Measurements from ENCODE around the gene MYO5B.

MYO5B gene

DNA sequence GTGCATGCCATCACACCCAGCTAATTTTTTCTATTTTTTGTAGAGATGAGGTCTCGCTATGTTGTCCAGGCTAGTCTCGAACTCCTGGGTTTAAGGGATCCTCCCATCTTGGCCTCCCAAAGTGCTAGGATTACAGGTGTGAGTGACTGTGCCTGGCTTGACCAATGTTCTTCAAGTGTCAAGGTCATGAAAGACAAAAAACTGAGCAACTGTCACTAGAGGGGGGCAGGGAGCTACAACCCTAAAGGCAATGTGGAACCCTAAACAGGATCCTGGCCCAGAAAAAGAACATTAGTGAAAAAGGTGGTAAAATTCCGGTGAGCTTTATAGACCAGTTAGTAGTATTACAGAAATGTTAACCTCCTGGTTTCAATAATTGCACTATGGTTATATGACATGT, 7.3 kb downstream of the MYO5B start:
- DNase-seq, result no peak

DNA sequence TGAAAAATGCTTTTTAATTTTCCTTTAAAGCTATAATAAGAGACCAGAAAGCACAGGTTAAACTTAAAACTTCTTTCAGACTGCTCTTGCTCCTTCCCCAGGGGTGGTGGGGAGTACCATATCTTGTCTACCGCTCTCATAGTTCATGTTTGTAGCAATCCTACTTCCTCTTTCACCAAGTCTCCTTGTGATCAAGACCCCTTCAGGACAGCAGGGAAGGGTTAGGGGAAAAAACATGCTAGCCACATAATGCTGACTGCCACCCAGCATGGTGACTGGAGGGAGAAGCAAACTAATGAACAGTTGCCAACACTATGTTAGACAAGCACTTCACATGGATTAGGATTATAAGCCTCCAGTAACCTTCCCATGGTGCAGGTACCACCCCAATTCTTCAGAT, 8.6 kb downstream of the MYO5B start:
- DNase-seq, result no peak

DNA sequence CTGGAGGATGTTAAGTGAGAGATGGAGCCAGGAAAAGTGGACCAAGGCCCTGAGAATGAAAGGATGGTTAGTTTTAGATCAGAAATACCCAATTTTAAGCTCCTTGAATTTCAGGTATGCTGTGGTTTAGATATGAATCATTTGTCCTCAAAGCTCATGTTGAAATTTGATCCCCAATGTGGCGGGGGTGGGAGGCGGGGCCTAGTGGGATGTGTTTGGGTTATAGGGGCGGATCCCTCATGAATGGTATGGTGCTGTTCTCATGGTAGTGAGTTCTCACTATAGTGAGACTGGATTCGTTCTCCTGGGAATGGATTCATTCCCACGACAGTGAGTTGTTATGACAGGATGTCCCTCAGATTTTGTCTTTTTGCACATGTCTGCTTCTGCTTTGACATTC, 11.4 kb downstream of the MYO5B start:
- DNase-seq, result no peak

DNA sequence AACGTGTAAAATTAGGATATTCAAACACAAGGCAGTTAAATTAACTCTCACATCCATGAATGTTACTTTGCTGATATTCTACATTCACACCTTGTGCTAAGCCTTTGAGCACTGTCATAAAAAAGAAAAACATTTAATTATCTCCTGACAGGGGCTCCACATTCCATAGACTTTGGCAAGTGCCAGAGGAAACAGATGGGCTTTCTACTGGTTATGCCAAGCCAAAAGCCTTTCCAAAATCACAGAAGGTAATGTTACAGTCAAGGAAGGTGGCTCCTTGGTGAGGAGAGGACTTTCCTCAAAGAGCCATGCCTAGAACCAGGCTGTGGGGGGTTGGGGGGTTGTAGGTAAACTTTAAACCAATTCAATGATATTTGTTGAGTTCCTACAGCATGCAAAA, 12.4 kb downstream of the MYO5B start:
- no peak for DNase-seq

DNA sequence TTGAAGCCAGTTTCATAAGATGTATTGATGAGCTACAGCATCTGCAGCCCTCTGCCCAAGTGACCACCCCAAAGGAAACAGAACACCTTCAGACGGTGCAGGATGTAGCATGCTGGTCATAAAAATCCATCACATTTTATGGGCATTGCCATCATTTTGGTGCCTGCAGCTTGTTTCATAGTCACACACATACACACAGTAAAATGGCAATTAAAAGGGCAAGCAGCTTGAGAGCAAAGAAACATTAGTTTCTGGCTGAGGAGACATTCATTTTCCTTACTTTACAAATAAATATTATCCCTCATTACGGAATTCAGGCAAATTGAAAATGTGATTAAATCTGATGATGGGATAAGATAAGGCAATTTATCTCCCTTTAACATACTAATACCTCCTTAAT, 13.4 kb downstream of the MYO5B start:
- DNase-seq, result no peak

DNA sequence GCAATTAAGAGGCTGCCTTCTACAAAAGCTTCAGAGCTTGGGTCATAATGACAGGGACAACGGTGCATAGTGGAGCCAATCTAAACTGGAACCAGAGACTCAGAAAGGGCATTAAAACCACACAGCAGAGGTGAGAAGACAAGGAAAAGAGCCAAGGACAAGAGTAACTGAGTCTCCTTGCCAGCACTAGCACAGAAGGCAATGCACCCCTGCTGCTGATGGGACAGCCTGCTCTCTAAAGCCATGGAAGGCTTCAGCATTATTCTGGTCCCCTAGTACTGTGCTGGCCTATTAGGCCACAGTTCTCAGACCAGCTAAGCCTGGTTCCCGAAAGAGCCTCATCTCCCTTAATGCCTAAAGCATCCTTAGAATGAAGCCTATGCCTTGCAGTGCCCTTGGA, 15.5 kb downstream of the MYO5B start:
- no peak for DNase-seq

DNA sequence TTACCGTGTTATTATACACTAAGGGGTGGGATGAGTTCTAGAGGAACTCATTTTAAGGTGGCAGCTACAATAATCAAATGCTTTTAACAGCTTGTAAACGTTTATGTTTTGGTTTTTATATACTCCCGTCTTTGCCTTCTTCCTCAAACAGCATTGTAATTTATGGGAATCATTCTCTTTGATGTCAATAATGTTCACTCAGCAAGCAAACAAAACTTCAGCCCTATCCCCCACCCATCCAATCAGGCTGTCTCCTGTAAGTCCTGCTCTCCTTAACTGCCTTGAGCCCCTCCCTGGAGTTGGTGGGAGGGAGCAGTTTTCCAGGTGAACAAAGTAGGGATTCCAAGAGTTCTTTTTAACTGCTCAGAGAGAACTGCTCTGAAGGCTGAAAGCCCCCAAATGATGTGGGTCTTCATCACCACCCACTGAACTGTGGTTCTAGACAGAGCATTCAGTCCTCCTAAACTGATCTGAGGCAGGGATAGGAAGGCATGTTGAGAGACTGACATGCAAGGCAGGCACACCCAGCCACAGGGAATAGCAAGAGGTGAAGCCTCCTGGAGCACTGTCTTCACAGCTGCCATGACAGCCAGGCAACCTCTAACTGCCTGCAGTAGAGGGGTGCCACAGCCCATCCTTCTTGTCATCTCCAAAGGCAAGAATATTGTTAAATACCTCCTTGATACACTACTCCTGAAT, 17.5 kb downstream of the MYO5B start:
- no peak for DNase-seq

DNA sequence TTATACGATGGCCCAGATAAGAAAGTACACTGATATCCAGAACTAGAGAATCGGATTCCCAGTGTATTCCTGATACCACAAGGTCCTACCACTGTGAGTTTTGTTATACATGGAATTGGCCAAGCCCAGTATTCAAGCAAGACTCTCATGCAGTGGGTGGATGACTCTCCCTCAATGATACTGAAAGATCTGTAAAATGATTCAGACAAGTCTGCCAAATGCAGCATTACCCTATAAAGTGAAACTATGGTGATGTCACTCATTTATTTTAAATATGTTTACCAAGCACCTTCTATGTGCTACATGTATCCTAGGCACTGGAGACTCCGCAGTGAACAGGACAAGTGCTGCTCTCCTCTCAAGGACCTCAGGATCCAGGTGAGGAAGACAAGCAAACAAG, 22.6 kb downstream of the MYO5B start:
- DNase-seq, result no peak

DNA sequence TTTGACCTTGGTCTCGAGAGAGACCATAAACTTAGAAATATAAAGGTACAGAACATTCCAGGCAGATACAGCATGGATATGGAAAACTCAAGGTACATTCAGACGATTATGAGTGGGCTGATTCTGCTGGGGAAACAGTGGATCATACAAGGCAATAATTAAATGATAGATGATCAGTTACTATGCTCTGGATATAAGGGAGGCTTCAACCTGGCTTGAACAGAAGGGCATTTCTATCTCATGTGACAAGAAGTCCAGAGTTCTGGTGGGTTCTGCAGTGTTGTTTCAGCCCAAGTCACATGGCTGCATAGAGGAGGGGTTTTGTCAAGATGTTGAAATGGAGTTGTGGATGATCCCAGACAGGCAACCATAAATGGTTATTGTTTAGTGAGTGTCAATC, 23.5 kb downstream of the MYO5B start:
- DNase-seq, result no peak

DNA sequence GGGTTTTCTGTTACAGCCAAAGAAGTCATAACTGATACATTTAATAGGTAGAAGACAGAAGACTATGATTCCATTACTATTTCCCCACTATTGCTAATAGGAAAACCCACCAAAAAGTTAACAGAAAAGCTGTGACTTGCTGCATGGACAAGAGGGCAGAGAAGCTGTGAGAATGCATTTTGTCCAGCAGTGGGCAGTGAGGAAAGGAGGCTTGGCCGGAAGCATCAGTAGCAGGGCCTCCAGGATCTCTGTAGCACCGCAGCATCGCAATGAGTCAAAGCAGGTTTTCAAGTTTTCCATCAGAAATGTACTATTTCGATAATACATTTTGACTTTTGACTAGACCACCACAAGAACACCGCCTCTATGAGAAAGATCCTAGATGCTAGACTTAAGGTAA, 24.9 kb downstream of the MYO5B start:
- DNase-seq, result no peak

DNA sequence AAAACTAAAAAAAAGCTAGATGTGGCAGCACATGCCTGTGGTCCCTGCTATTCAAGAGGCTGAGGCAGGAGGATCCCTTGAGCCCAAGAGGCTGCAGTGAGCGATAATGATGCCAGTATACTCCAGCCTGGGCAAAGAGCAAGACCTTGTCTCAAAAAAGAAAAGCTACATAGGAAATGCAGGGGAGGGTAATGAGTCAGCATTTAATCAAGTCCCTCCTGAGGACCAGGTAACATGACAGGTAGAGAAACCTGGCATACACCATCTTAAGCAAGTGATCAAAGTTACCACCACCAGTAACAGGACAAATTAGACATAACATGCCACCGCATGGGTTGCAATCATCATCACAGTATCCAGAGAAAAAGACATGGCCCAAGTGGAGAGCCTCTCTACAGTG, 25.8 kb downstream of the MYO5B start:
- DNase-seq, result no peak

DNA sequence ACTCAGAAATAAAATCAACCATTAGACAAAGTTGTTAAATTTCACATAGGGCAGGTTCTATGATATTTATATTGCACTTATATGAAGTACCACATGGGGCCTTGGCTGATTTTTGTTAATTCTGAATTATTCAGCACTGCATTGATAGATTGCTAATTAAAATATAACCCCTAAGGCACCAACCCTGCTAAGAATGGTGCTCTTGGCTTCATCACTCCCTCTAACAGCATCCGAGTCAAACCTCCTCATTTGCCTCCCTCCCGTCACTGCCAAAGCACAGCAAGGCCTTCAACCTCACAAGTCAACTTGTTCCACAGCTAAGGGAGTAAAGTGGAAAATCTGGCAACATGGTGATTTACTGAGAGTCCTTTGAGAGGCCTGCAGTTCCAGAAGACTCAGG, 27.0 kb downstream of the MYO5B start:
- no peak for DNase-seq

DNA sequence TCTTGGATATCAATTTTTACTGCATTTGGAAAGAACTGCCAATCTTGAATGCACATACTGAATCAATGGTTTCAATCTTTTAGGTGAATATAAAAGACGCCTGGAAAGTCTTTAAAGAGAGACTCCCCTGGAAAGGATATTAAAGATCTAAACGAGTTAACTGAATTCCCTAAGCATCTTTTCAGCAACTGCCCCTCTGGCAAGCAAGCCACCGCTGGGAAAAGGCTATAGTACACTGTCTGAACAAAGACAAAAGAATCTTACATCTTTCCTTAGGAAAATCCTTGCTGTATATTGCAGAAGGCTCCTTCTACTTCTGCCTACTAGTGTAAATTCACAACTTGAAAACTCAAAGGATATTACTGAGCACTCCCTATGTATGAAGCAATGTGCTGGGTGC, 28.0 kb downstream of the MYO5B start:
- no peak for DNase-seq

DNA sequence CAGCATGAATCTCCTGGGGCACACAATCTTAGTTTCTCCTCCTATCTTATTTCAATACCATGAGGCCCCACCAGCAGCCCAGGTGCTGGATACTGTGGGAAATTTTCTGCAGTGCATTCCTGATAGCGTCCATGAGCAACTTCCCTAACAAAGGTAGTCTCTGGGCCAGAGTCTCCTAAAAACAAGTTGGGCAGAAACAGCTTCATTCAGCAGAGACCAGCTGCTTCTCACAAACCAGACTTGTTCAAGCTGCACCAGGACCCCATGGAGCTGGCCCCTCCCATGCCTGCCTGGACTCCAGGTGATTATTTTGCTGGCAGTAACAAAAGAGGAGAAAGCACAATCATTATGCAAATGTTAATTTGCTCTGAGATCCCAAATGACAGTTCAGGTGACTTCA, 31.4 kb downstream of the MYO5B start:
- DNase-seq, result no peak

DNA sequence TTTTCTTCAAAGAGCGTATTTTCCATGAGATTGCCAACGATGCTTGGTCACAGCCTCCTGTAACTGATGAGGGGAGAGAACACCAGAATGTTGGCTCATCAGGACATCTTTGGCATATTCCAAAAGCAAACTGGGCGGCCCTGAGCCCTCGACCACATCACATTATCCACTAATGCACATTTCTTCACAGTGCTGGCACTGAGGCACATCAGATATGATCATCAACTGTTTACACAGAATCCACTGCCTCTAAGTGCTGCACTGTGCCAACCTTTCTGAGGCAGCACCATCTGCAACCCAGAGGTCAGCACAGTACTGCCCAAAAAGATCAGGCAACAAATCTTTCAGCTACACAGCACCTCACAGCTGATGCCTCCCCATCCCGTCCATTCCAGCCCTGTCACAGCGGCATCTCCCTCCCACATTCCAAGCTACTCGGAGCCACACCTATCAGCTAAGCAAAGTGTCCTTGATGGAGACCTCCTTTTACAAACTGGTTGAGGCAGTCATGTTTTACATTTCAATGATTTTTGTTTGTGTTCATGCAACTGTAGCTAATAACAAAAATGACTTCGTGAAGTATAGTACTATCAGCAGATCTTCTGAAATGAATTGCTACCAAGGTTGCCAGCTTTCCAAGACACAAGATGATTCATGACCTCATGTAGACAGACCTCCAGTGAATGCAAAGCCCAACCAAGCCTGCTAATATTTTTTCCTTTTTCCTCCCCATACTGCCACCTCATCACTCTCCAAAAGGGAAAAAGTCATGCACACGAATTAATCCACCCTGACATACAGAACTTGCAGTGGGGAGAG, 32.3 kb downstream of the MYO5B start:
- no peak for DNase-seq

DNA sequence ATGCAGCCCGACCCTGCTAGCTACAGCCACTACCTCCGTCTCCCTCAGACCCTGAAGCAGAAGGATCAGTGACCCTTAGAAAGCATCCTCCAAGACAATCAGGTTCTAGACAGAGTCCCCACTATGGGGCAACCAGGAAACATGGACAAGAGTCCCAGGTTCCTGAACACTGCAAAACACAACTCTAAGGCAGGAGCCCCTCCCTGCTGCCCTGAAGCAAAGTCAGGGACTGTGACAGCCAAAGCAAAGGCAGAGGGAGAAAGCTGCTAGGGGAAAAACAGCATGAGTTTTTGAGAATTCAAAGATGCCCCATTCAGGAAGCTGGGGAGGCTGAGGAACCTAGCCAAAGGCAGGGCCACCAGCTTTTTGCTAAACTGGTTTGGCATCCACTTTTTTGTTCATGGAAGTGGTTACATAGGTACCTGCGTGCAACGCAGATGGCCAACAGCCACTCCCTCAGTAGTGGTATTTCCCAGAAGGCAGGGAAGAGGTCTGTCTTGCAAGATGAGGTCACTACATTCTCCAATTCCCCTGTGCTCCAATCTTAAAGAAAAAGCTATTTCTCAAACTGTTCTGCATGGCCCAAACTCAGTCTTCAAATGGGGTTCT, 33.2 kb downstream of the MYO5B start:
- no peak for DNase-seq

DNA sequence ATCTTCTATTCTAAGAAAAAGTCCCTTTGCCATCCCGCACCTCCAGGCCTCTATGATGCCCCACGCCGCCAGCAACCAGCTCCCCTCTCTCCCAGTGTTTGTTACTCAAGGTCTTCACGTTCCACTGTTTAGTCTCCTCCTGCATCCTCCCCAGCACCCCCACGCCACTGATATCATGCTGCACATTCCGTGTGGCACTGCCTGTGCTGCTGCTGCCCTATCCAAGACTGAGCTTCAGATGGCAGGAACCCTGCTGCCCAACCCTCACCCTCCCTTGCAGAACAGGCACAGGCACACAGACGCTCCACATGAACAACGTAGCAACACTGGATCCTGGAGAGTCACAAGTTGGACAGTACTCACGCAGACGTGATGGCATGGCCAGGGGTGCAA, 35.3 kb downstream of the MYO5B start:
- no peak for DNase-seq

DNA sequence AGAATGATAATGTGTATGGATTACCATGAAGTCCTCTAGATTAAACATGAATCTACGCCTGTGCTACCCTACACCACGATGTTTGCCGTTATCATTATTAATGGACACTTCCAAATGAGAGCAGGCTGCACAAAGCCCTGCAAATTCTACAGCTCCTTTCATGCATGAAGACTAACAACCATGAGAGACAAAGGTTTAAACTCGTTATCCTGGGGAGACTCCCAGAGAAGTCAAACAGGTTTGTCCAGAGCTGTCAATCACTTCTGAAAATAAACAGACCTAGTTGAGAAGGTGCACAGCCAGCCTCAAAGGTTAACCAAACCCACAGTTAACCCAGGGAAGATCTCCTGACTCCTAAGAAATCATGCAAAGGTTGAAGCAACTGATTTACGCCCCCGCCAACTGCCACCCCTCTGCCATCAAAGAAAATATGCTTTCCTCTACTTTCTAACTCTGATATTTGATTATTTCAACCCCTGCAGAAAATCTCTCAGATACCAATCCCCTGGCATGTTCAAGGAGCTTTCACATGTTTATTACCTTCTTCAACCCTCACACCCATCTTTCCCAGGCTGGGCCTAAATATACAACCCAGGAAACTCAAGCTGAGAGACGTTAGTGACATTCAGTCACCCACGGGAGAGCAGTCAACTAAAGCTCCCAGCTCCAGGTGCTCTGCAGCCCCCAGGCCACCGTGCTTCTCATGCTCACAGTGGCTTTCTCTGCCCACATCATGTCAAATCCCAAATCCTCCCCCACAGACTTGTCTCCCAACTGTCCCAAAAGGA, 35.9 kb downstream of the MYO5B start:
- DNase-seq, result no peak

DNA sequence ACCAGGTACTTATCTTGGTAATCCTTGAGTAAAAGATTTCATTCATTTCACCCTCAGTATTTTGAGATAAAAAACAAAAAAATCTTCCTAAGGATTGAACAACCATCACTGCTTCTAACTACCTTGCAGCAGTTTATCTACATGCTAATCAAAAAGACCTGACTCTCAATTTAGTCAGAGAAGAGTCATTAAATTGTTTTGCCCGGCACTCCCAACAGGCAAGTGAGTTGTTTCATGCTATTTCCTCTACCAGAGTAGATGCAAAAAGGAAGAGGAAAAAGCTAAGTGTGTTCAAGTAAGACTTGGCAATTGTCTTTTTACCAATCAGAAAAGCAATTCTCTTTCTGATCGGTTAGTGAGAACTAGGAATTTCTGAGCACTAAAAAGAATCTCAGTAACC, 39.5 kb downstream of the MYO5B start:
- DNase-seq, result no peak

DNA sequence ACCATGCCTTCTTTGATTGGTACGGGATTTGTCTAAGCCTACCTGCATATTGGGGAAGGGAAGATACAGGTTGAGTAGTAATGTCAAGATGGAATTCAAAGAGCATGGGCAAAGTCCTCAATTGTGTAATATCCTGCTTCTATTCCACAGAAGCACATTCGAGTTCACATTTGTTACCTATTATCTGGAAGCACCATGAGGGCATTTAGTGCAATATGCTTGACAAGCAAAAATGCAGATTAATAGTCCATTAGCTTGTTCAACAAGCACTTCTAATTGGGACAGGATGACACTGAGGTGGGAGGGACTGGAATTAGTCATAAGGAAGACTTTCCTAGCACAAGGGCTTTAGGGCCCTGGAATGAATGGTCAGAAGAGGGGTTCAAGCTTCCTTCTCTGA, 40.5 kb downstream of the MYO5B start:
- DNase-seq, result no peak

DNA sequence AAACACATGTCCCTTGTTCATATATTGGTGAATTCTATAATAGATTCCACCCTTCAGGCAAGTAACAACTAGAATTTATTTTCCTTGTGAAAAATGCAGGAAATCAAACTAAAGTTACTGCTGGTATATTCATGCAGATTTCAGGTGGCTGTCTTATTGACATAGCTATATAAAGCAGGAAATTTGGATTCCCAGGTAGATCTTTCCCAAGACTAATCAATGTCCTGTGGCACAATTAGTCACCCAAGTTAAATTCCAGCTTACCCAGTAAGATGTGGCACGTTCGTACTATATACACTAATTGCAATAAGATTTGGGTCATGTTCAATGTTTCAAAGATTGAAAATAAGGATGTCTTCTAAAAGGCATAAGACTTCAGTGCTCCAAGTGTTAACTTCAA, 42.0 kb downstream of the MYO5B start:
- DNase-seq, result no peak

DNA sequence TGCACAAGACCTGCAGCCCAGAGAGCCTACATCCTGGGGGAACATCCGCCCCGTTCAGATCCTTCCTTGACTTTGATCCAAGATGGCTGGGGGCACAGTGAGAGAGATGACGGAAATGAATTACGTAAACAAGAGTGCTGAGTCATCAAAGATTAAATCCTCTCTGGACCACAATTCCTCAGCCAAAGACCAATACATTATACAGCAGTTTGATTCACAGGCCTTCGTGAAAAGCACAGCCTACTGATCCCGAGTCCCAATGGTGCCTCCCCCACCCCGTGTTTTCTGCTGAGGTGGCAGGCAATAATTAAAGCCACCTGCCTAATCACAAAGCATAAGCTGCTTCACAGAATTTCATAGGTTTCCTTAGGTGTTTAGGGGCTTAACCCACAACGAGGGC, 43.0 kb downstream of the MYO5B start:
- no peak for DNase-seq

DNA sequence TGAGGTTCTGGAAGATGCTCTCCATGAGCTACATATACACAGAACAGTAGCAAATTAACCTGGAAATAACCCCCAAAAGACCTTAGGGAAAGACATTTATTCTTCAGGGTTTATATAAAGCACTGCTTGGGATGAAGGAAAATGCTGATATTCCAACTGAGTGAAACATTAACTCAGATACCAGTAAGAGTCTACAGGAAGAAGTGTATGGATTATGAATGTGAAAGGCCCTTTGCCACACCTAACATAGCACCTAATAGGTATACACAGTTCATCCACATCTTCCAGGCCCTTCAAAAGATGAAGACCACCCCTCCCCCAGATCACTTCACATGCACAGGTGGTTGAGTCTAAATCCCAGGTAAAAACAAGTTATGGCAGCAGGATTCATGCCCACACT, 50.4 kb downstream of the MYO5B start:
- DNase-seq, result no peak

DNA sequence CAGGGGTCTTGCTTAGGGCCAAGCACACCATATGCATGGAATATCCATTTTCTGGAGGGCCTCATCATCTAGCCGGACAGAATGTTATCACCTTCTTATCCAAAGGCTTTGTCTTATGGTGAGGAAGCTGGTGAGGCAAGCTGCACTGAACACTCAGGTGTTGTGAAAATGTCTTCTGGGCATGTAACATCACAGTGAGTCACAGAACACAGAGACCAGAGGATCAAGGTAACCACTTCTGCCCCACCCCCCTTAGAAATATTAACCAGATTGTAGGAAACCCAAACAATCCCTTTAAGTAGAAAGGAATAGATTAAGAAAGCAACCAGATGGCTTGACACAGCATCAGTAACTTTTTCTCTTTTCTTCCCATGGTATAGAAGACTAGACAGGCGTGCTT, 51.1 kb downstream of the MYO5B start:
- DNase-seq, result no peak
